Stimulated activated CD8-positive, alpha-beta memory T cell treated with anti-CD3 and anti-CD28 coated beads, Interleukin-12 subunit alpha, Interleukin-12 subunit beta, amount 100 ng/mL, for 24 hours (primary cell): ENCODE measurements around the gene ZBTB47.

Experiments used
- DNase-seq: peaks from one replicate; pipeline ENCODE4 v3.0.0-alpha.2; 2020; ENCODE audit errors: extremely low read depth

Gene ZBTB47

DNA sequence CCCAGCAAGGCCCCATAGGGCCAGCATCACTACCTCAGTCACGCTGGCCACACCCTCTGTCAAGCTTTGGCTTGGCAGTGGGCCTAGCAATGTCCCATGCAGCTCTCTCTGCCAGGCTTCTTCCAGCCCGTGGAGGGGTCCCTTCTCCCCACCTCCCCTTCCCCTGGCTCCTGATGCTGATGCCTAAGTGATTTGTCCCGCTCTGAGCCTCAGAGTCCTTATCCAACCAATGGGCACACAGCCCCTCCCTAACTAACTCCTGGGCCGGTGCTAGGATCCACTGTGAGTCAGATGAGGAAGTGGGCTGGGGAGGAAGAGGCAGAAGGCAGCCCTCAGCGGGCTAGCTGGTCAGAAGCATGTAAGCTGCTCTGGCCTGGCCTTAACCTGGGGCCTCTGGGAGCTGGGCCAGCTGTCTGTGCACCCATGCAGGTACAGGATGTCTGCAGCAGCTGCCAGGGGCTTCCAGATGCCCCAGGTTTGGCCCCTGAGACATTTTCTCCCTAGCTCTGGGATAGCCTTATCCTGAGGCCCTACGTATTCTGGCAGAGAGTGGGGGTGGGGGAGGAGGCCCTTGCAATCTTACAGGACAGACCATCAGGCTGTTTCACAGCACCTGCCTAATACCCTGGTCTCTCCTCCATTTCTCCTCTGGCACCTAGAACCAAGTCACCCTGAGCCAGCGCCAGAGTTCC is 740 bp upstream of the ZBTB47 start:
- no peak for DNase-seq

DNA sequence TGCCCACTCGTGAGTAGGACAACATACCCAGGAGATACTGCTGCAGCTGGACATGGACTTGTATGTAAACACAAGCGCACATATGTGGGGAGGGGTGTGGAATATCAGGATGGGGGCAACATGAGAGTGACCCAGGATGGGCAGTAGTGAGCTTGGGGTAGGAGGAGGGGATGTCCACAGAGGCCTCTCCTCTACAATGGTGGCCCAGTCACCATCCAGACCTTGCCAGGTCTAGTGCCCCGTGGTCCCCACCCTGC is 266 bp upstream of the ZBTB47 start:
- no peak for DNase-seq

DNA sequence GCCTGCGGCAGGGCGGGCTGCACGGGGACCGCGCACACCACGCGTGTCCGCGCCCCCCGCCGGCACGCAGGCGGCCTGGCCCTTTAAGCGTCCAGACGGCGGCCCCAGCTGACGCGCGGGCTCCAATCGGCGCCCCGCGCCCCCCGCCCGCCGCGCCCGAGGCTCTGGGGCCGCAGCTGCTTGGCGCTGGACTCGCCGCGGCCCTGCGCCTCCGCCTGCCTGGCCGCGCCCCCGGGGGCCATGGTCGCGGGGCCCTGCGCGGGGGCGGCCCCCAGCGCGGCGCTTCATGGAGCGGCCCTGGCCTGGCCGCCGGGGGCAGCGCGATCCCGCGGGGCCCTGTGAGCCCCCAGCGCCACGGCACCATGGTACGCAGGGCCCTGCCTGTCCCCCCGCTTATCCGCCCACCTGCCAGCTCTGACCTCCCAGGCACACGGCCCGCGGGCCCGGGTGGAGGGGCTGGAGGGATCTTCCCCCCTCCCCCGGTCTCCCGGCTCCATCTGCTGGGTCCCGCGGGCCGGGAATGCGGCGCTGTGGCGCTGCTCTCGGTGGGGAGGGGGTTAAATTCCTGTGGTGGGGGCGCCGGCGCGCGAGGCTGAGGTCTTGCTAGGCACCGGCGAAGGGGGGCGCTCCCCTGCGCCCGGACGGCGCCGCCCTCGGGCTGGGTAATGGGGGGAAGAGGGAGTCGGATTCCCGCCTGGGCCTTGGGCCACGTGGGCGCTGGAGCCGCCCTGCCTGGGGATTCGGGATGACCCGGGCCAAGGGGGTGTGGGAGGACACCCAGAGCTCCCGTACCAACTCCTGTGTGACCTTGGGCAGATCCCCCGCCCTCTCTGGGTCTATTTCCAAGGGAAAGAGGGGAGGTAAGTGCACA is 1.1 kb downstream of the ZBTB47 start:
- no peak for DNase-seq

DNA sequence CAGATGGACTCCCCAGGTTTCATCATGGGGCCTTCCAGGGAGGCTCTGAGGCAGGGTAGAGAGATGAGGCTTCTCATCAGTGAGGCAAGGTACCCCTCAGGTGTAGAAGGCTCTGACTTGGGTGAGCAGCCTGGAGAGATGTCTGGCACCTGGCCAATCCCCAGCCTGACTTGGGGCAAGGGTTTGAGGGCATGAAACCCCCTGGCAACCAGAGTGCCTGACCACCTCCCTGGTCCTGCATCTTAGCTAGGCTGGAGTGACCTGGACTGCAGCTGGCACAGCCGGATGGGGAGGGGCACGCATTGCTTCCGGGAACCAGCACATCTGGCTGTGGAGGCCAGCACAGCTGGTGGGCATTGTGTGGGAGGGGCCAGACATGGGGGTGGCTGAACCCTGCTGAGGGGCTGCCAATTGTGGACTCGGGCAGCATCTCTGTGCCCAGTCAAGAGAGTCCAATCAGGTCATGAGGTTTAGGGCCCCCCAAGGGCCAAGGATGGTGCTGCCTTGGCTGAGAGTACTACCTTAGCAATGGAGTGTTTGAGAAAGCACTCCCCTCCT is 1.9 kb downstream of the ZBTB47 start:
- DNase-seq = no peak

DNA sequence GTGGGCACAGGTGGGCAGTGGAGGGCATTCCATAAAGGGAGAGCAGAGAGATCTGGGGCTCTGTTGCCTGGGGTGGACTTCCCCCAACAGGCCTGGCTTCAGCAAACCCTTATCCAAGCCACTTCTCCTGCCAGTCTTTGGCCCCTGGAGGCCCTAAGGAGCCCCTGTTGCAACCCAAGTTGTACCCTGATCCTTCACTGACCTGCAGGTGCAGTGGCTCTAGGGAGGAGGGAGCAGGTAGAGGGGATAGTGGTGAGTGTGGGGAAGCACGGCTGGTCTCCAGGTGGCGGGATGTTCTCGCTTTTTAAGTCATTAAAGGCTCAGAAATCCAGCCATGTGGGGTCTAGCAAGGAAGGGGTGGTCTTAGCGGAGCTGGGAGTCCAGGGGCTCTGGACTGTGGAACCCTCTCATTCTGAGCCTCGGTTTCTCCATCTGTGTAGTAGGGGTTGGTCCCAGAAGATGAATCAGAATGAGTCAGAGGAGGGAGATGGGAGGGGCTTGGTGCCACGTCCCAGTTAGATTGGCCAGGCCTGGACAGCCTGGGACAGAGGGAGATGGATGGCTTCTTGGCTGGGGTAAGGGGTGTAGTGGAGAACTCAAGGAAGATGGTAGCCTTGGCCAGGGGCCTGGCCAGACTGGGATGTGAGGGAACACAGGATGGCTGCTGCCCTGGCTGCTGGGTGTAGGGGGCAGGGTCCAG is 2.6 kb downstream of the ZBTB47 start:
- DNase-seq = no peak

DNA sequence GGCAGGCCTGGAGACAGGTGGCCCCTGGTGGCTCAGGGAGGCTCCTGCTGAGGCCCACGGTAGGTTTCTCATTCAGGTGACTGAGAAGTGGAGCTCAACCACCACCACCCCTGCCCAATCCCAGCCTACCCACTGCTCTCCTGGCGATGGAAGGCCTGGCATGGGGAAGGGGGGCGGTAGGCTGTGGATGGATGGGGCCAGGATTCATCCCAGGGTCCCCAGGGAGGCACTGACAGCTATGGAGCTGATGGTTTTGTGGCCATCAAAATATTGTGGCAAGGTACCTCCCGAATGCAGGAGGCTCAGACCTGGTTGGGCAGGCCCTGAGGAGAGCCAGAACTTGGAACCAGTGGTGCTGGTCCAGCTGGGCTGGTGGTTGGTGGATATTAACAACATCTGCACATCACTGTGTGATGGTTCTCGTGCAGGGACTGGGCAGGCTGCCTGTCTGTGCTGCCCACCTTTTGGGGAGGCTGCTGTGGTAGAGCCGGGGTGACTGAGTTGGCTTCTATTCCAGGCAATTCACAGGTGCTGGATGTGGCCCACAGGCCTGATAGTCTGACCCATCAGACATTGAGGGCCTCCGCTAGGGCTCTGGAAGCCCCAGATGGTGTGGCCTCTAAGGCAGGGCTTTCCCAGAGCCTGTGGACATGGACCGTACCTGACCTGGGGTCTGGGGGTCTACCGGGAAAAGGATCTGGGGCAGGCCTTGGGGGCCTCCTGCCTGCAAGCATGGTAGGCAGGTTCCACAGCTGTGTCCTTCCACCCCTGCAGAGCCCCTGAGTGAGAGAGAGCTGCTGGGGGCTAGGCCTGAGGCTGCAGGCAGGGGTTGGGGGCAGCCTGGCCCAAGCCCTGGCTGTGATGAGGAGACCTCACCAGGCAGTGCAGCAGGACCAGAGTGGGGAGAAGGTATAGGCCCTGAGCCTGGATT is 3.4 kb downstream of the ZBTB47 start:
- no peak for DNase-seq

DNA sequence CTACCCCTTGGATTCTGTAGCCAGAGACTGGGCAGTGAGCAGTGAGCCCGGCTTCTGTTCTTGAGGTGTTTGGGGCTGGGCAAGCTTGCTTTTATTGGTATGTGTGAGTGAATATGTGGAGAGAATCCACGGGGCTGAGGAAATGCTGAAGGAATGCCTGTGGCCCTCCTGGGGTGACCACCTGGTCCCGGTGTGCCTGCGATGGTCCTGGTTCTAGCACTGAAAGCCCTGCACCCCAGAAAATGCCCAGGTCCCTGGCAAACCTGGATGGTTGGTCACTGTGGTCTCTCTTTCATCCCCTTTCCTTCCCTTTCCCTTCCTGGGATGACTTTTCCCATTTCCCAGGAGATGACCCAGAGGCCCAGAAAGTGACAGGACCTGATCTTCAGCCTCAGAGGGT is 4.2 kb downstream of the ZBTB47 start:
- DNase-seq = no peak

DNA sequence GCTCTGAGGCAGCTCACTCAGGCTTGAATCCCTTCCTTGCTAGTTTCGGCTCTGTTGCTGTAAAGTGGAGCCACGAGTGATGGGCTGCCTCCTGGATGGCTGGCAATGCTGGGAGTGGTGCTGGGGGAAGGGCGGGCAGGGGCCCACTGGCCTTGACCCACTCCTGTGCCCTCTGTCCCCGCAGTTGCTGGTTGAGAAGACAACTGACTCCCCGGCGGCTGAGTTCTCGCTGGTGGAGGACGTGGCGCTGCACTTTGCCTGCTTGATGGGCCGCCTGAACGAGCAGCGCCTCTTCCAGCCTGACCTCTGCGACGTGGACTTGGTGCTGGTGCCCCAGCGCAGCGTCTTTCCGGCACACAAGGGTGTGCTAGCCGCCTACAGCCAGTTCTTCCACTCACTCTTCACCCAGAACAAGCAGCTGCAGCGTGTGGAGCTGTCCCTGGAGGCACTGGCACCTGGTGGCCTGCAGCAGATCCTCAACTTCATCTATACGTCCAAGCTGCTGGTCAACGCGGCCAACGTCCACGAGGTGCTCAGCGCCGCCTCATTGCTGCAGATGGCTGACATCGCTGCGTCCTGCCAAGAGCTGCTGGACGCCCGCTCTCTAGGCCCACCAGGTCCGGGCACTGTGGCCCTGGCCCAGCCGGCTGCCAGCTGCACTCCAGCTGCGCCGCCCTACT is 4.7 kb downstream of the ZBTB47 start:
- no peak for DNase-seq

DNA sequence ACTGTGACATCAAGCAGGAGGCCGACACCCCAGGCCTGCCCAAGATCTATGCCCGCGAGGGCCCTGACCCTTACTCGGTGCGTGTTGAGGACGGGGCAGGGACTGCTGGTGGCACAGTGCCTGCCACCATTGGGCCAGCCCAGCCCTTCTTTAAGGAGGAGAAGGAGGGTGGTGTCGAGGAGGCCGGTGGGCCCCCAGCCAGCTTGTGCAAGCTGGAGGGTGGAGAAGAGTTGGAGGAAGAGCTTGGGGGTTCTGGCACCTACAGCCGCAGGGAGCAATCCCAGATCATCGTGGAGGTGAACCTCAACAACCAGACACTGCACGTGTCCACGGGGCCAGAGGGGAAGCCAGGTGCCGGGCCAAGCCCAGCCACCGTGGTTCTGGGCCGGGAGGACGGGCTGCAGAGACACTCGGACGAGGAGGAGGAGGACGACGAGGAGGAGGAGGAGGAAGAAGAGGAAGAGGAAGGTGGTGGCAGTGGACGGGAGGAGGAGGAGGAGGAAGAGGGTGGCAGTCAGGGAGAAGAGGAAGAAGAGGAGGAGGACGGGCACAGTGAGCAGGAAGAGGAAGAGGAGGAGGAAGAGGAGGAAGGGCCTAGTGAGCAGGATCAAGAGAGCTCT is 5.4 kb downstream of the ZBTB47 start:
- DNase-seq = no peak

DNA sequence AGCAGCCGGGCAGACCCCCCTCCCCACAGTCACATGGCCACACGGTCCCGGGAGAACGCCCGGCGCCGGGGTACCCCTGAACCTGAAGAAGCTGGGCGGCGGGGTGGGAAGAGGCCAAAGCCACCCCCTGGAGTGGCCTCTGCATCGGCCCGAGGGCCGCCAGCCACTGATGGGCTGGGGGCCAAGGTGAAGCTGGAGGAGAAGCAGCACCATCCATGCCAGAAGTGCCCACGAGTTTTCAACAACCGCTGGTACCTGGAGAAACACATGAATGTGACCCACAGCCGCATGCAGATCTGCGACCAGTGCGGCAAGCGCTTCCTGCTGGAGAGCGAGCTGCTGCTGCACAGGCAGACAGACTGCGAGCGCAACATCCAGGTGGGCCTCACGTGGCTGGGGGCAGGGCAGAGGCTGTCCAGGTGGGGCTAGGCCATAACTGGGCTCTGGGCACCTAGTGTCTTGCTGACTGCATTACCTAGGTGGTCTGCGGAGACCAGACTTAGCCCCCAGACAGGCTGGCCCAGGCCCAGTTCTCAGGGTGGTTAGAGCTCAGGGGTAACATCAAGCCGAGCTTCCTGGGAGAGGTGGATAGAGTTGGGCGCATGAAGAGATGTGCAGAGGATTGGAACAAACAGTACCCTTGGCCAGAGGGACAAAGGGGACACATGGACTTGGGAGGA is 6.1 kb downstream of the ZBTB47 start:
- DNase-seq = no peak

DNA sequence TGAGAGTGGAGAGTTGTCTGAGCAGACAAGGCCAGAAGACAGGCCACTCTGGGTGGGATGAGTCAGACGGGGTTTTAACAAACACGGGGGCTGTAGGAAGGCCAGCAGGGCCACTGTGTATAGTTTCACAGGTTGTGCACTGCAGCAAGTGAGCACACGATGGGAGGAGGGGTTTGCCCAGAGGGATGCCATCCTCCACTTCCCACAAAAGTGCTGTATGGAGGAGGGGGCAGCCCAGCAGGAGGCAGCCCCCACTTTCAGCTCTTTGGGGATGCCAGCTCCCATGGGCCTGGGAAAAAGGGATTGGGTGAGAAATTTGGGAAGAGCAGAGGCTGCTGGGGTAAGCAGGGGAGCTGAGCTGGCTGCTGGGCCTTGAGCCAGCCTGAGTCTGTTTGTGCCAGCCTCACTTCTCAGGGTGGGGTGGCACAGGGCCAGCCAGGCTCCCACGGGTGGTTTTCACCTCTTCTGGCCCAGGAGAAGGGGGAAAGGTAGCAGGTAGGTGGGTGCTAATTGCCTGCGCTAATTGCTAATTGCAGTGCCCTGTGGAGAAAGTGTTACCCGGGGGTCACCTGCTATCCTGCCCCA is 6.7 kb downstream of the ZBTB47 start:
- DNase-seq = no peak

DNA sequence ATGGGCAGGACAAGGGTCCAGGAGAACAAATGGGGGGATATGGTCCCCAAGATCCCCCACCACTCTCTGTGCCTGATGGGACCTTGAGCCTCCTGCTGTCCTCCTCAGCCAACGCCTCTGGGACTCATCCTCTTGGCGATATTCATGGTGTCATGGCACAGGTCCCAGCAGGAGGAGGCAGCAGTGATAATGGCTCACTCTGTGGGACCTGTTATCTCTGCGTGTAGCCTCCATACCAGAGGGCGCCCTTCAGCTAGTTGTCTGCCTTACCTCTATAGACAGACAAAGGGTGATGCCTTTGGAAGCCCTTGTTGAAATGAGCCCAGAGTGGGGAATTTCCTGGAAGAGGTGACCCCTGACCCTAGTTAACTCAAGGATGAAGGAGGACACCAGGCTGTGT is 7.4 kb downstream of the ZBTB47 start:
- no peak for DNase-seq

DNA sequence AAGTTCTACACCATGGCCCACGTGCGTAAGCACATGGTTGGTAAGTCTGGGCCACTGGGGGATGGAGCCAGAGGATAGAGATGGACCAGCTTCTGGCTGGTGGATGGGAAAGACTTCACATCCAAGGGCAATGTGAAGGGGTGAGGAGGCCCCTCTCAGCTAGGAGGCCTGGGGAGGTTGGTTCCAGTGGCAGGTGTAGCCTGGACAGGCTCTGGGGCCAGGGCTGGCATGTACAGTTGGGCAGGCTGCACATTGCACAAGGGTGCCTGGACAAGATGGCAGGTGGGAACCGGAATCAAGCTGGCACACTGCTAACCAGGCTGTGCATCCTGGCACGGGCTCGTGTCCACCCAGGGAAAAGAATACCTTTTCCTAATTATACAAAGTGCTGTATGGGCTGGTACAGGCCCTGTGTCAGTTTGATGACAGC is 8.1 kb downstream of the ZBTB47 start:
- no peak for DNase-seq

DNA sequence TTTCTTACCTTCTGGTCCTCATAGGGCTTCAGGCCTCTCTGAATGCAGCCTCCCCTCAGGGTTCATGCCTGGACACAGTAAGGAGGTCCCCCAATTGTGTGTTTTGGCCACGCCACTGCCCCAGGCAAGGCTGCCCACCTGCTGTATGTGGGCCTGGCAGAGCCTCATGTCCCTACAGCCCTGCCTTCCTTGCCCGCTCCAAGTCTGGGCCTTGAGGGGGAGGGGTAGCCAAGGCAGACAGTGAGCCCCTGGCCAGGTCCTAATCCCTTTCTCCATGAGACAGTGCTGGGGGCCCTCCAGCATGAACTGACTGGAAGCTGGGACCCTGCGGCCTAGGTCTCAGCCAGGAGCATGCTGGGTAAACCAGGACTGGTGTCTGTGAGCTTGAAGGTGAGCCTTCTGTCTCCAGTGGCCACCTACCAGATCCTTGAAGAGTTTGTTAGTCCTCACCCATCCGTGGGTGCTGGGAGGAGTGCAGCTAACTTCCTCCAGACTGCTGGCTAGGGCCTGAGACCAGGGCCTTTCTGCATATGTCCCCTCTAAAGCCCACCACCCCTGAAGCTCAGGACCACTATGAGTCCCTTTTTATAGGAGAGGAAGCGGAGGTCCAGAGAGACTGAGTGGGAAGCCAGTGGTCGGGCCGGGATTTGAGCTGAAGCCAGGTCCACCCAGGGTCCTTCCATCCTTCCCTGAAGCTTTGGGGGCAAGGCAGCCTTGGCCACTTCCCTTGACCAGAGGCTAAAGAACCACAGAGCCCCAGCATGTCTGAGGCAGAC is 8.7 kb downstream of the ZBTB47 start:
- DNase-seq = no peak

DNA sequence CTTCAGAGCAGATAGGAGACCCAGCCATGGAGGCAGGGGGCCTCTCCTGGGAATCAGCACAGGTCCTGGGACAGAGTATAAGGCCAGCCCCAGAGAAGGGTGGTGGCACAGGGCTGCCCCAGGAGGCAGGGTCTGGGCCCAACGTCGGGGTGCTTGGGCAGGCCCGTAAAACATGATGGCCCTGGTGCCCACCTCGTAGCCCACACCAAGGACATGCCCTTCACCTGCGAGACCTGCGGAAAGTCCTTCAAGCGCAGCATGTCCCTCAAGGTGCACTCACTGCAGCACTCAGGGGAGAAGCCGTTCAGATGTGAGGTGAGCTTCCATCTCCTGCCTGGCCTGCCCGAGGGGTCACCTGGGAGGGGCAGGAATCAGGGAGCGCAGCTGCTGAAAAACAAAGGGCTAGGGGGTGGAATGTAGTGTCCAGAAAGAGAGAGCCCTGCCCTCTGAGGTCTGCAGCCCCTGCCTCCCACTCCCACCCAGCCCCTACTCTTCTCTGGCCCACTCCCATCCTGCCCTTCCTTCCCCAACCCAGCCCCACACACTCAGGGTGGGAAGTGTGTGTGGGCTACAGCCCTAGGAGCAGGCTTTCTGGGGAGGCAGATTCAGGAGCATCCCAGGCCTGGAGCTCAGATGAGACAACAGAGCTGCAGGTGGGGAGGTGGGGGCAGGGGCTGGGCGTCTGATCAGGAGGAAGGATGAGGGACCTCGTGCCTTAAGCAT is 9.5 kb downstream of the ZBTB47 start:
- DNase-seq = no peak

DNA sequence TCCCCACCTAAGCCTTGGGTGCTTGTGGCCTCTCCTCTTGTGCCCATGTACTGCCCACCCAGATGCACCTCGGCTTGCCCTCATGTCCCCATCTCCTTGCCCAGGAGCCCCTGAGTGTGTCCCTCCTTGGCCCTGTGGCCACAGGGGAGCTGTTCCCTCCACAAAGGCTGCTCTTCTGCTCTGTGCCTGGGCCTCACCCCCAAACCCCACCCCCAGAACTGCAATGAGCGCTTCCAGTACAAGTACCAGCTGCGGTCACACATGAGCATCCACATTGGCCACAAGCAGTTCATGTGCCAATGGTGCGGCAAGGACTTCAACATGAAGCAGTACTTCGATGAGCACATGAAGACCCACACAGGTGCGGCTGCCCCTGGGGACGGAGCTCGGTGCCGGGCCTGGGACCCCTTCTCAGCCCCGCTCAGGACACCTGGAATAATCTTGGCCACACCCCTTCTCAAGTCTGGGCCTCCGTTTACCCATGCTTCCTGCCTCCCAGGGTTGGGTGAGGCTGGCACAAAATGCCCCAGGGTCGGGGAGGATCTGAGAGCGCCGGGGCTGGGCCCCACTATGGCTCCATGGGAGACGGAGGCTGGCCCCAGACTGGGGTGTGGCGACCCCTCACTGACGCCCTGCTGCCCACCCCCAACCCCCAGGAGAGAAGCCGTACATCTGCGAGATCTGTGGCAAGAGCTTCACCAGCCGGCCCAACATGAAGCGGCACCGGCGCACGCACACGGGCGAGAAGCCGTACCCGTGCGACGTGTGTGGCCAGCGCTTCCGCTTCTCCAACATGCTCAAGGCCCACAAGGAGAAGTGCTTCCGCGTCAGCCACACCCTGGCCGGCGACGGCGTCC is 10.3 kb downstream of the ZBTB47 start:
- DNase-seq = no peak

DNA sequence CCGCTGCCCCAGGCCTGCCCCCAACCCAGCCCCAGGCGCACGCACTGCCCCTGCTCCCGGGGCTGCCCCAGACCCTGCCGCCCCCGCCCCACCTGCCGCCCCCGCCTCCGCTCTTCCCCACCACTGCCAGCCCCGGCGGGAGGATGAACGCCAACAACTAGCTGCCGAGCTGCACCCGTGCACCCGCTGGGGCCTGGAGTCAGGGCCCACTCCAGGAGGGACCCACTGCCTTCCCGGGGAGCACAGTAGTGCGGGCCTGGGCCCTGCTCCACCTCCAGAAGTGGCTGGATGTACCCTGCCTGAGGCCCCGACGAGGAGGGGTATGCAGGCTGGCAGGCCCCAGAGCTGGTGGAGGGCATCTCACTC is 10.9 kb downstream of the ZBTB47 start:
- no peak for DNase-seq
